ENCODE data around the gene AHNAK2. TPM values are rescaled to one million over a fixed set of nuclear protein-coding genes. Genes with fewer than 3 reads are reported as not detected.

AHNAK2 gene
- total RNA-seq, 1 experiment from 2014 or later = 45.0 TPM

- CTCF ChIA-PET = interaction anchor here (1.4 kb wide), 1 partner anchor 64 kb away, joined by 3 read pairs; no protein-coding TSS in a partner anchor
- TF ChIP-seq YY1 (IDR thresholded peaks at IDR 0.05; ENCODE audit: extremely low read depth, insufficient replicate concordance, low read depth, low read length) = no peak
- TF ChIP-seq EGR1 (IDR thresholded peaks at IDR 0.05; ENCODE audit: low read depth) = no peak
- TF ChIP-seq, protein P1, sequence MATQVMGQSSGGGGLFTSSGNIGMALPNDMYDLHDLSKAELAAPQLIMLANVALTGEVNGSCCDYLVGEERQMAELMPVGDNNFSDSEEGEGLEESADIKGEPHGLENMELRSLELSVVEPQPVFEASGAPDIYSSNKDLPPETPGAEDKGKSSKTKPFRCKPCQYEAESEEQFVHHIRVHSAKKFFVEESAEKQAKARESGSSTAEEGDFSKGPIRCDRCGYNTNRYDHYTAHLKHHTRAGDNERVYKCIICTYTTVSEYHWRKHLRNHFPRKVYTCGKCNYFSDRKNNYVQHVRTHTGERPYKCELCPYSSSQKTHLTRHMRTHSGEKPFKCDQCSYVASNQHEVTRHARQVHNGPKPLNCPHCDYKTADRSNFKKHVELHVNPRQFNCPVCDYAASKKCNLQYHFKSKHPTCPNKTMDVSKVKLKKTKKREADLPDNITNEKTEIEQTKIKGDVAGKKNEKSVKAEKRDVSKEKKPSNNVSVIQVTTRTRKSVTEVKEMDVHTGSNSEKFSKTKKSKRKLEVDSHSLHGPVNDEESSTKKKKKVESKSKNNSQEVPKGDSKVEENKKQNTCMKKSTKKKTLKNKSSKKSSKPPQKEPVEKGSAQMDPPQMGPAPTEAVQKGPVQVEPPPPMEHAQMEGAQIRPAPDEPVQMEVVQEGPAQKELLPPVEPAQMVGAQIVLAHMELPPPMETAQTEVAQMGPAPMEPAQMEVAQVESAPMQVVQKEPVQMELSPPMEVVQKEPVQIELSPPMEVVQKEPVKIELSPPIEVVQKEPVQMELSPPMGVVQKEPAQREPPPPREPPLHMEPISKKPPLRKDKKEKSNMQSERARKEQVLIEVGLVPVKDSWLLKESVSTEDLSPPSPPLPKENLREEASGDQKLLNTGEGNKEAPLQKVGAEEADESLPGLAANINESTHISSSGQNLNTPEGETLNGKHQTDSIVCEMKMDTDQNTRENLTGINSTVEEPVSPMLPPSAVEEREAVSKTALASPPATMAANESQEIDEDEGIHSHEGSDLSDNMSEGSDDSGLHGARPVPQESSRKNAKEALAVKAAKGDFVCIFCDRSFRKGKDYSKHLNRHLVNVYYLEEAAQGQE (IDR thresholded peaks at IDR 0.05; ENCODE audit: low read depth) = no peak
- TF ChIP-seq POLR2AphosphoS5 (IDR thresholded peaks at IDR 0.05; ENCODE audit: low read depth, low read length) = no peak
- TF ChIP-seq ELF1 (IDR thresholded peaks at IDR 0.05; ENCODE audit: borderline replicate concordance, low read depth) = no peak
- TF ChIP-seq JUND (IDR thresholded peaks at IDR 0.05) = 0 out of 2 replicates have a peak, but pooled peaks have one; percentile 8
- peak; percentile 34; the same call in 1 of the 2 replicates for TF ChIP-seq FOSL1 (IDR thresholded peaks at IDR 0.05; ENCODE audit: low read depth)
- H2AFZ ChIP-seq (ENCODE audit: low read depth, low read length, poor library complexity, severe bottlenecking) = no peak overlapping the region
- no peak overlapping the region for H3K9ac ChIP-seq (ENCODE audit: low read length)
- H4K20me1 ChIP-seq (ENCODE audit: insufficient read depth) = no peaks in the 10 kb centered on the region
- no peaks in the 10 kb centered on the region for H3K9me2 ChIP-seq (ENCODE audit: insufficient read depth)
- H3K27ac ChIP-seq (ENCODE audit: low read depth, low read length) = no peak overlapping the region
- ATAC-seq (no peak), DNase-seq (ENCODE audit: low read depth, low spot score) (no peak)
- no peaks in the 10 kb centered on the region for H3K27me3 ChIP-seq (ENCODE audit: insufficient read depth, low read length)
- H3K4me1 ChIP-seq (ENCODE audit: control insufficient read depth in 1 of 2, insufficient read depth in 2 of 2, low read length in 2 of 2) = peaks cover 31 to 63% of the 10 kb centered on the region in 2 experiments
- H3K36me3 ChIP-seq (ENCODE audit: control insufficient read depth in 1 of 2, insufficient read depth in 2 of 2, low read length in 2 of 2) = no peaks in the 10 kb centered on the region
- intact Hi-C loops (cut with micrococcal nuclease) = no loop called here
- H3K4me3 ChIP-seq (replicated peaks in 1 of 2; ENCODE audit: low read depth in 1 of 2, low read length in 2 of 2) = no peak overlapping the region
- peak overlapping the region; percentile 94 for H3K4me2 ChIP-seq (ENCODE audit: low read length)
- H3K9me3 ChIP-seq (ENCODE audit: control insufficient read depth in 1 of 2, insufficient read depth in 1 of 2, low read depth in 1 of 2, low read length in 2 of 2) = no peaks in the 10 kb centered on the region
- RAD21 ChIA-PET (ENCODE audit: low non-redundant PET in 1 of 2, low total read pairs in 2 of 2, uncharacterized antibody in 2 of 2, unreplicated experiment in 2 of 2) = no interaction called here
- peaks cover 12% of the 10 kb centered on the region for H3K79me2 ChIP-seq (ENCODE audit: insufficient read depth, low read length)
- no TSS peak for BruUV-seq (replicated peaks)
- POLR2A ChIA-PET = interaction anchor here (0.8 to 0.9 kb wide), 2 partner anchors 41 to 52 kb away, joined by 3 to 5 read pairs; partner anchors contain the start of gene CLBA1
Measured at GRCh38 chr14:105026033-105026785, 48.0 kb upstream of the AHNAK2 start.

Measured in HCT116 (cell line).